GM21786 (cell line): ENCODE results near the gene ARID2.

Experiments
- ATAC-seq: cut with Tn5 transposase; IDR thresholded peaks from one replicate; pipeline ENCODE4 v1.9.1; 2021; ENCODE audit not compliant: unreplicated experiment

ARID2 gene

DNA sequence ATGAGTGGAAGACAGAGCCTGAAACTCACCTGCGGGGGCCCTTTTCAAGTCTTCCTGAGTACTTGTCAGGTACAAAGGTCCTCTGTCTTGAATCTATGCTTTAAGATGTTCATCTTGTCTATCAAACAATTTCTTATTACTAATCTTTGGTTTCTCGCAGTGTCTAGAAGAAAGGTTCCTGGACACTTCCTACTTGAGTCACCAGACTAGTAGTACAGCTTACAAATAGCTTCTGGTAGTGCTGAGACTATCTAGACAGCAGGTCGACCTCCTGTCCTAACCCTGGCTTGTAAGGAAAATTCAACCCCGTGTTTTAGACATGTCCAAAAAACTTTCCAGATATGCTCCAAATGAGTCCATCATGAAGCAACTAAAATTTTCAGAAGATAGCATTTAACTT, 11.2 kb upstream of the ARID2 start:
- ATAC-seq, result no peak

DNA sequence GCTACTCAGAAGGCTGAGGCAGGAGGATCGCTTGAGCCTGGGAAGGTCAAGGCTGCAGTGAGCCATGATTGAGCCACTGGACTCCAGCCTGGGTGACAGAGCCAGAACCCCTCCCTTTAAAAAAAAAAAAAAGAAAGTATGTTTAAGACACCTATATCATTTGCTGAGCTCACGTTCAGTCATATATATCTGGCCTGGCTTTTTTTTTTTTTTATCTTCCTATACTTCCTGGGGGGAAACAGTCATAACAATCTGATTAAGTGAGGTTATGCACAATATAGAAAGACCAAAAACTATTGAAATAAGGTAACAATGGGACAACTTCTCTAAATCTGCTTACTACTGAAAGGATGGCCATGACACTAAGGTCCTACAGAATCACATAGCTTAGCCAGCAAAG, 9.4 kb upstream of the ARID2 start:
- ATAC-seq, result no peak

DNA sequence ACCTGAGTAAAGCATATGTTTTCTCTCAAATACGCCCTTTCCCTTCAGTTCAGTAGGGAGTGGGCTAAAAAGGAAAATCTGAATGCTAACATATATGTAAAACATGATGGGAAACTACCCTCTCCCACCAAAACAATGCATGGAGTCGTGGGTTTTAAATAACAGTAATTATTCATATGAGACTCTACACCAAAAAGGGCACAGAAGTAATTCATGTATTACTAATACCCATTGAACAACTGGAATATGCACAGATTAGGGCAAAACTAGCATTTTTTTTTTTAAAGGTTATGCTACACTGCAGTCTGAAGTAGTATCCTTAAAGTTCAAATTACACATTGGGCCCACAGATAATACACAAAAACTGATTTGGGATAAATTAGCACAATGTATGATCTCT, 8.1 kb upstream of the ARID2 start:
- no peak for ATAC-seq

DNA sequence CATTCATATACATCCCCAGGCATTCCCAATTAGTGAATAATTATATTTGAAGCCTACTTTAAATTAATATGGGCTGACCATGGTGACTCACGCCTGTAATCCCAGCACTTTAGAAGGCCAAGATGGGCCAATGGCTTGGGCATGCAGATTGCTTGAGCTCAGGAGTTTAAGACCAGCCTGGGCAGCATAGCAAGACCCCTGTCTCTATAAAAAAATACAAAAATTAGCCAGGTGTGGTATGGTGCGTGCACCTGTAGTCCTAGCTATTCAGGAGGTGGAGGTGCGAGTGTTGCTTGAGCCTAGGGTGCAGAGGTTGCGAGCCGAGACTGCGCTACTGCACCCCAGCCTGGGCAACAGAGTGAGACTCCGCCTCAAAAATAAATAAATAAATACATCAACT, 7.6 kb upstream of the ARID2 start:
- ATAC-seq, result no peak

DNA sequence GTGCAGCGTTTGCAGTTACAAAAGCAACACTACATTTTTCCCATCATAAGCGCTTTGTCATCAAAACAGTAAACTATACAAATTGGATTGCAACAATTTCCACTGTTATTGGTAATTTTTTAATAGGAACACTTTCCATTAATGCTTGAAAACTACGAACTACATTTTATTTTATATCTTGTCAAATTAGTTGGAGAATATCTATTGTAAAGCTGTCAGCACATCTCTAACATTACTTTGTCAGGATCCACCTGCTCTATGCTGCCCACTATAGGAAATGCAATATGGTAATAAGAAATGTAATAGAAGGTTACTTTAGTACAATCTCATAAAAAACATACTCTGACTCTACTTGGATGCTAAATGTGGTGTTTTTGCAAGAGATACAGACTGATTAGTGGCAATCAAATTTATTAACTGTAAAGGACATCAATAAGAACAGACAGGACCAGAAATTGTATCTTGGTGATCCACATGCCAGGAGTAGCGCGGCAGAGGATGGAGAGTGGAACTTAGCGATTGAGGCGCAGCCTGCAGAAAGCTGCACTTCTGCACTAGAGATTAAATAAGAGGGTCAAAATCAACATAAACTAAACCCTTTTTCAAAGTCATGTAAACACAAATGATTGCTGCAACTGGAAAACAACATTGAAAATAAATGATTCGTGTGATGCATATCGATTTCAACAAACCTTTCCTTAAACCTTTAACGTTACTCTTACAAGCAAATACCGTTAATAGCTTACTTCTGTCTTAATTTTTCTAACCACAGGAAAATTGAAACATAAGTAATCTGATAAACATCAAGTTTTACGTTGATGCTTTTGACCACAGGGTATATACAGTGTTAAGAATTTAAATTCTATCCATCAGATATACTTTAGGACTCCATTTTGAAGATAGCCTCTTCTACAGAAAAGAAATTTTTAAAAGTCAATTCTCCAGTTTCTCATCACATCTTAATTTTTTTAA, 3.6 kb upstream of the ARID2 start:
- ATAC-seq, result no peak

DNA sequence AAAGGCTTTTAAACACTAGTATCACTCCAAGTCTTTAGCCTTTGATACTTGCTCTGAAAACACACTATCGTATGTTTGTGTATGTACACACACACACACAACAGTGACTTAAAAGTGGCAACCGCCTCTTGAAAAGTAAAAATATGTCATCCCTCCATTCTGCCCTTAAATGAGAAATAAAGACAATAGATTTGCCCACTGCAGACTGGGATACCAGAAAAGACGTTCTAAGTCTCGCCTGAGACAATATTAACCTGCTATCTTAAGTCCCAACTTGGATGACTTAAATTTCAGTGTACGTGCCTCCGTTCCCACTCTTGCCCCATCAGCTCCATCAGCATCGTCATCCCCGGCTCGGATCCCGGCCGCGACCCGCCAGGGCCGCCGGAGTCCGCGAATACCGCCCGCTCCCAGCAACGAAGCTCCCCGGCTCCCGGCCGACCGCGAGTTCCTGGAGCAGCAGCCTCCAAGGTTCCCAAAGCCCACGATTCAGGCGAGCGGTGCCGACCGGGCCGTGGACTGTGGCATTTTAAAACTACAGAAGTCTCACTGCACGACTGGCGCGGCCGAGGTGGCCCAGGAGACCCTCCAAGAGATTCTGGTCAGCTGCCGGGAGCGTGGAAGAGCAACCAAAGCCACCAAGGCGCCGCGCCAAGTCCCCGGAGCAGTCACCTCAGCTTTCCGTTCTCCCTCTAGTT, 2.8 kb upstream of the ARID2 start:
- ATAC-seq, result no peak

DNA sequence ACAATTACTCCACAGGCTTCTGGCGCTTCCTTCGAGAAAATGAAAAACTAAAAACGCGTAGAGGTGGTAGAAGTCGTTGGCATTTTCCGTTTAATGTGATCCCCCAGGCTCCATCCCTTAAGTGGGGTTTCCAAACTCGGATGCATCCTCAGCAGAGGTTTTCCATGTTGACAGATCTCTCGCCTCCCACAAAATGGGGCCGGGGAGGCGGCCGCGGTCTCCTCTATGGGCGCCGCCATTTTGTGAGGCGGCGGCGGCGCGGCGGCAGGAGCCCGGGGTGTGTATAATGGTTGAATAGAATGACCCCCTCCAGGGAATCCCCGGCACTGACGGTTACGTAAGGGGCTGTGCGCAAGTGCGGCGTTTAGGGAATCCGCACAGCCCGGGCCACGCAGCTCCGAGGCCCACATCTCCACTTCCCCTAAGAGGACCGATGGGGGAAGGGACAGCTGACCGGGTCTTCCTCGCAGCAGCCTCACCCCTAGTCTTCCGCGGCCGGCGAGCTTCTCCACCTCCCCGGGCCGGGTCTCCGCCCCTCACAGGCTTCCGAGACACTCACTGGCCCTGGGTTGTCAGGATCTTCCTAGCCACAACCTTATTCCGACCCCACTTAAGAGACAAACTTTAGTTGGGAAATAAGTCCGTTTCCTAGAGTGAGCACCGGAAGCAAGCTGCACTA, 2.1 kb upstream of the ARID2 start:
- peak; percentile 57 for ATAC-seq

DNA sequence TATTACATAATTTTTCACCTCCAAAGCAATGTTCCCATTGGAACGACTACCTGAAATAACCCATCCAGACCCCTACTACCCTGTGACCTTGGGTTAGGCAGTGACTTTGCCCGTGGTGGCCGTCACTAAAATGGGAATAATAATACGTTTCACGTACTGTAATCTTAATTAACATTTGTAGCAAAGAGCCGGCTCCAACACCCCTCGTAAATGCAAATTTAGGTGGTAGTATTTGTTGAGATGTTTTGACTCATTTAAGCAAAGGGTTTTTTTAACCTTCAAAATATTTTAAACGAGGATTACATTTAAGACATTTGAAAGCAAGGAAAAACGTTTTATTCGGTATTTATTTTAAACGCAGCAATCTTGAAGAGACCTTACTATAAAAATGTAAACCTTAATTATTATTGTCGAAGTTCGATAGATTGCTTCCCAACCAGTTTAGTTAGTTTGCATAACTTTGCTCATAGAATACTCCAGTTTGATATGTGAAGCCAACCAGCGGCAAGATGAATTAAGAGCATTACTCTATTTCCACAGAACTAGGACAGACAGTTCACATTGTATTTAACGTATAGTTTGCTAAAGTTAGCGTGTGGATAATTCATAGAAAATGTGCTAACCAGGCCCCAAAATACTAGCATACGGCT, 1.4 kb upstream of the ARID2 start:
- ATAC-seq, result no peak

DNA sequence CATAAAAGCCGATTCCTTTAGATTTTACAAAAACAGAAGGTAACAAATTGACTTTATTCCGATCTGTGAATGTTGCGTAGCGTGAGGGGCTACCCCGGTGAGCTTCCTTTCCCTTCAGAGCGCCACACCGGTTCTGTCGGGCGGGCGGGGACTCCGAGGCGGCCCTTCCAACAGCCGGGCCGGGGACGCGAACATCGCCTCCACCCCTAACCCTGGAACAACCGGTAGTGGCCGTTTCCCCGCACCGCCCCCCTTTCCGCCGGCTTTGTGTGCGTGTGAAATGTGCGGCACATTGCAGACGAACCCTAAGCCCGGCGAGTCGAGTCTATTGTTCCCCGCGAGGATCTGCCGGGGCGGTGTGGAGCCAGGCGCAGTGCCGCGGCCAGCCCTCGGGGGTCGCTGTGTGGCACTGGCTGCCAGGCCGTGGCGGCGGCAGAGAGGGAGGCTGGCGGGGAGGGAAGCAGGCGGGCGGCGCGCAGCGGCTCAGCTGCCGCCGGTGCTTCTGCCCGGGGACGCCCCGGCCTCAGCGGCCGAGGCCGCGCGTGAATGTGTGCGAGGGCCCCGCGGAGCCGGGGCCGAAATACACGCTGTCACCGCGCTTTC, 775 bp upstream of the ARID2 start:
- ATAC-seq, result peak; percentile 45

DNA sequence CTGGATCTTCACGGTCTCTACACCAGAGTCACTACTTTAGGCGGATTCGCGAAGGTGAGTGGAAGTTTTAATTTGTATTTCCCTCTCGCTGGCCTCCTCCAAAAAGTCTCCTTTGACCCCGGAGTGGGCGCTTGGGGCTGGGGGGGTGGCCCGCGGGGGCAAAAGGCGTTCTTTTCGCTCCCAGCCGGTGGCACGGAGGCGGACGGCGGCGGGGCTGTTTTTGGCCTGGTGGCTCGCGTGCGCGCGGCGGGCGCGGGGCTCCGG, 510 bp downstream of the ARID2 start:
- ATAC-seq, result no peak

DNA sequence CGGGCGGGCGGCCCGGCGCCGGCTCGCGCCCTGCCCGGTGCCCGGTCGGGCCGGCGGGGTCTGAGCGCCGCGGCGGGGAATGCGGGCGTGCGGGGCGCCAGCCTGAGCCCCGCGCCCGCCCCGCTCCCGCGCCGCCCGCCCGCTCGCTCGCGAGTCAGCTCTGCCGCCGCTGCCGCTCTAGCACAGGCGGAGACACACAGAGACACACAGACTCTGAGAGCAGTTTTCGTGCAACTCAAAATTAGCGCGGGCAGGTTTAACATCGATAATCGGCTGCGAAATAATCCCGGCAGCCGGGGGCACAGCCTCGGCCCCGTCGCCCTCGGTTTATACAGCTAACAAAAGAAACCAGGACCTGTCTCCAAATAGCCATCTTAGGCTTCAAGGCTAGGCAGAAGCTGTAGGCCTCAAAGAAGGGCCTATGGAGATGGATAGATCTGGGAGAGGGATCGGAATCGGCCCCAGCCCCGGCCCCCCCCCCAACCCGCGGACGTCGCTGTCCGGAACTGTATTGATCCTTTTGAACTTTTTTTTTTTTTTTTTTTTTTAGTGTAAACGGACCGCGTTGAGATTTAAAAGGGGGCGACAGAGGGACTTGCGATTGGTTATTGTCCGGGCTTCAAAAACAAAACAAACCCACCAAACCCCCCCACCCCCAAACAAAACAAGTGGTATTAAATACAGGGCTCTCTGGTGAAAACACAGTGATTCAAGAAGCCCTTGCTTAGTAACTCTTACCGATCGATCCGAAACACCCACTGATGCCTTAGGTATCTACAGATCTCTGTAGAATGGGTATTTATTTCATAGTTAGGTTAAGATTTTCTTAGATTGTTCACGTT, 1.1 kb downstream of the ARID2 start:
- ATAC-seq, result no peak

DNA sequence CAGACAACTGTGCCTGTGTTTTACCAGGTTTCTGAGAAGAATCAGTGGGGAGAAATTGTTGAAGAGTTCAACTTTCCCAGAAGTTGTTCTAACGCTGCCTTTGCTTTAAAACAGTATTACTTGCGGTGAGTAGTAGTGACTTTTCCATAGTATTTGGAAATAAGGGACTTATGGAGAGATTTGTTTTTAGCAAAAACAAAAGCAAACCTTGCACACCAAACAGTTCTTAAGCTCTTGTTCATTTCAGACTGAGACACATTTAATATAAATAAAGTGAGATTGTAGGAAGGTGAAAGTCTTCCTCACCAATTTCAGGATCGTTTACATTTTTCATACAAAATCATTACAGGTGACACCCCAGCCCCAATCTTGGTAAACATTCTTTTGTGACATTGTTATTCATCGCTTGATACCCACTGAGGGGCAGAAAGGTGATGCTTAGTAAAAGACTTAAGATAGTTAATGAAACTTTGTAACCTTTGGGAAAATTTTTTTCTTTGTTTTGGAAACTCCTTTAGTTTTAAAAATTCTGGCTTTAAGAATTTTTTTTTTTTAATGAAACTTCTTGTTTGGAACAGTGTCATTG, 1.8 kb downstream of the ARID2 start:
- ATAC-seq, result no peak

DNA sequence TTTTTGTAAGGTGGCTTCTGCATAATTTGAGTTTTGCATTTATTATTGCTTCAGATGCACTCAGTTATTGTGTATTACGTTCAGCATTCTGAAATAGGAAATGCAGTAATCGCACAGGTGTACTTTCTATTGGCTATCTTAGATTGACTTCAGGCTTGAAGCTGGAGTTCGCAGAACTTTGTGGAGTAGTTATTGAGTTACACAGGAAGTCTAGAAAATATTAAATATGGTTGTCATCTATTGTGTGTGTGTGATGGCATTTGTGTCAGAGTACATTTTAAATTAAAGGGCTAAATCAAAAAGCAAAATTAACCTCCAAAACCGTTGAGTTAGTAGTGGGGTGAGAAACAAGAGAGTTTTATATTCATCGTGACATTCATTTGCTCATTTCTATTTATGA, 2.7 kb downstream of the ARID2 start:
- ATAC-seq, result no peak

DNA sequence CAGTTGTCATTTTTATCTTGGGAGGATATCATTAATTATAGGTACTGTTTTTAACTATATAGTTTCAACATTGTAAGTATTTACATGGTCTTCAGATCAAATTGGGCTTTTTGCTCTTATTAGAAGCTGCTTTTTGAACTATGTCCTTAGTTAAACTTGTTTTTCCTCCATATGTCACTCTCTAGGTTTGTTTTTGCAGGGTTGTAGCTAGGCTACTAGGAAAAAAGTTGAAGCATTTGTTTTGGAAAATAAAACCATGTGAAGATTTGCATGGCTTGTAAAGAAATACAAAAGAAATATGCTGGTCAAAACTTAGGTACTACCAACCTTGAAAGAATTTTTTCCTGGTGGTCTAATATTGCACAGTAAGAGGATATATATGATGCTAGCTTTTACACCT, 3.4 kb downstream of the ARID2 start:
- ATAC-seq, result no peak

DNA sequence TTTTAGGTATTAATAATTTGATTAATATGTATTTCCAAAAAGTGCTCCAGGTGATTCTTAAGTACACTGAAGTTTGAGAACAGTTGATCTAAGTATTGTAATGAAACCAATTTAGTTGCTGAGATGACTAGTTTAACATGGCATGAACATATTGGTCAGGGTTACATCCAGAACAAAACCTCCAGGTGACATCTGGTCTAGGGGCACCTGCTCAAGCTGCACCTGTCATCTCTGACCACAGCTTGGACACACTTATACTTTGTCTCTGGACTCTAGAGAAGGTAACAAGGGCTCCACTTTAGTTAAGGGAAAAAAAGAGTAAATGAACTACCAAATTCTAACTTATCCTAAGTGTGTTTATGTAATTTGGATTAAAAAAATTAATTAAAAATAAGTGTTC, 8.1 kb downstream of the ARID2 start:
- ATAC-seq, result no peak

DNA sequence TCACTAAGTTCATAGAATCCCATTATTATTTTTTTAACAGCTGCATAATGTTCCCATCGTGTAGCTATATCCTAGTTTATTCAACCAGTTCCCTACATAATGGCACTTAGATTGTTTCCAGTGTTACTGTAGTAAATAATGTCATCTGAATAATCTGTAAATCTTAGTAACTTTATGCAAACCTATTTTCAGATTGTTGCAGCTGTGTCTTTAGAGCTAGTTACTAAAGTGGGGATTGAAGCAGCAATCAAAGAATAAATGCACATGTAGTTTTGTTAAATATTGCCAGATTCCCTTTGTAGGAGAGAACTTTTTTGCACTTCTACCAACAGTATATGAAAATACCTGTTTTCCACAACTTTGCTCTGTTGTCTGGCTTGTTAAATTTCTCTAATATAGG, 13.1 kb downstream of the ARID2 start:
- ATAC-seq, result no peak

DNA sequence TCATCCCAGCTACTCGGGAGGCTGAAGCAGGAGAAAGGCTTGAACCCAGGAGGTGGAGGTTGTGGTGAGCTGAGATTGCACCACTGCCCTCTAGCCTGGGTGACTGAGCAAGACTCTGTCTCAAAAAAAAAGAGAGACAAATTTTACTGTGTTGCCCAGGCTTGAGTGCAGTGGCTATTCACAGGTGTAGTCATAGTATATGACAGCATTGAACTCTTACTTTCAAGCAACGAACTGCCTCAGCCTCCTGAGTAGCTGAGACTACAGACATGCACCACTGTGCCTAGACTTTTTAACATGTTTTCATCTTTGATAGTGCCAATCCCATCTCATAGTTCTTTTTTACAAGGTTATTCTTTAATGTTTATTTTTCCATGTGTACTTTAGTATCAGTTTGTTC, 13.7 kb downstream of the ARID2 start:
- no peak for ATAC-seq

DNA sequence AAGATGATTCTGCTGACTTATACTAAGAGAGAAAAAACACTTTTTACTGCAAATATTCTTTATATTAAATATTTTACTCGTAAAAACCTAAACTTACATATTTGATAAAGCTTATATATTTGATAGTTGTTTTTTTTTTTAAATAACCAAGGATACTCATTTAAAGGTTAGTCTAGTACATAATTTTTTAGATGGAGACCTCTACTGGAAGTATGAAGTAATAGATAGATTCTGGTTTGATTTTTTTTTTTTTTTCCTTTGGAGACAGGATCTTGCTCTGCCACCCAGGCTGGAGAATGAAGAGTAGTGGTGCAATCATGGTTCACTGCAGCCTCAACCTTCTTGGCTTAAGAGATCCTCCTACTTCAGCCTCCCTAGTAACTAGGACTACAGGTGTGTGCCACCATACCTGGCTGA, 16.4 kb downstream of the ARID2 start:
- no peak for ATAC-seq

DNA sequence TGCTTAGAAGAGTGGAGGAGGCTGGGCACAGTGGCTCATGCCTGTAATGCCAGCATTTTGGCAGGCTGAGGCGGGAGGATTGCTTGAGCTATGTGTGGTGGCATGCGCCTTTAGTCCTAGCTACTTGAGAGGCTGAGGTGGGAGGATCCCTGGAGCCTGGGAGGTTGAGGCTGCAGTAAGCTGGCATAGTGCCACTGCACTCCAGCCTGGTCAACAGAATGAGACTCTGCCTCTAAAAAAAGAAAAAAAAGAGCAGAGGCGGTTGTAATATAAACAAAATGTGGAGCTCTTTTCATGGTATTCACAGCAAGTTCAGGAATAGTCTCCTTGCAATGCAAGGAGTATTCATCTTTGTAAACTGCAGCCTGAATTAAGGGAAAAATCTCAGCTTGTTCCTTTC, 27.2 kb downstream of the ARID2 start:
- no peak for ATAC-seq

DNA sequence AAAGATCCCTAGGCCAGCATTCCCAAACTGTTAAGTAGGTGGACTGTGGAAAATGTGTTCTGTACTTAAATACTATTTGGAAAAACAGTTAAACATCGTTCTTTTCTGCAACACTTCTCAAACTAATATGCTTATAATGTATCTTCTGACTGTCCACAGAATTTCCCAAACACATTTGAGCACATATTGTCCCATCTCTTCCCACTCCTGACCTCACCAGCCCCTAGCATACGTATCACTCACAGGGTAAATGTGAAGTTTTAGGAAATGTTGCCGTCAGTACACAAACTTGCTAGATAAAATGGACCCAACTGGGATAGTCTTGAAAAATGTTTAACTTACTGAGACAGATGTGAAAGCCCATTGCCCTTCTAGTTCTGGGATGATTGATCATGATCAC, 27.7 kb downstream of the ARID2 start:
- ATAC-seq, result no peak
